LoVo (cell line): Measurements from ENCODE around the gene NRK.
"Not testable (repeated sequence)": the region's sequence is repeated elsewhere in the genome, so short reads cannot be mapped to it uniquely, and the experiment has no call there.

Experiments
- DNase-seq: peaks from one replicate; pipeline ENCODE4 v3.0.0-alpha.2; 2016; ENCODE audit warnings: low spot score

Gene NRK

DNA sequence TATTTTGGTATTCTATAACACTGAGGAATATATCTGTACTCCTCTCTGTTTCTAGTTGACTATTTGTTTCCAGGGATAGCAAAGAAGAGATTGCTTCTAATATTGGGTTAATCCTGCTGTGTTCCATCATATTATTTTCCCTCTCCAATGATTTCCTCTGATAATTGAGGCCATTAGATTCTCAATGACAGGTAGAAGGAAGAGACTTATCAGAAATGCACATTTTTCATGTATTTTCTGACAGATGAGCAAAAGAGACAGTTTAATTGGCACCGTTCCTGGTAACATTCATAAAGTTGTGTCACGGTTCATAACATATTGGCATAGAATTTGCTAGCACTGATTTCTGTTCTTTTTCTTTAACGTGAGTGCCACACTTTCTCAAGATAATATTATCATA lies 58.2 kb downstream of the NRK start:
- no peak for DNase-seq

DNA sequence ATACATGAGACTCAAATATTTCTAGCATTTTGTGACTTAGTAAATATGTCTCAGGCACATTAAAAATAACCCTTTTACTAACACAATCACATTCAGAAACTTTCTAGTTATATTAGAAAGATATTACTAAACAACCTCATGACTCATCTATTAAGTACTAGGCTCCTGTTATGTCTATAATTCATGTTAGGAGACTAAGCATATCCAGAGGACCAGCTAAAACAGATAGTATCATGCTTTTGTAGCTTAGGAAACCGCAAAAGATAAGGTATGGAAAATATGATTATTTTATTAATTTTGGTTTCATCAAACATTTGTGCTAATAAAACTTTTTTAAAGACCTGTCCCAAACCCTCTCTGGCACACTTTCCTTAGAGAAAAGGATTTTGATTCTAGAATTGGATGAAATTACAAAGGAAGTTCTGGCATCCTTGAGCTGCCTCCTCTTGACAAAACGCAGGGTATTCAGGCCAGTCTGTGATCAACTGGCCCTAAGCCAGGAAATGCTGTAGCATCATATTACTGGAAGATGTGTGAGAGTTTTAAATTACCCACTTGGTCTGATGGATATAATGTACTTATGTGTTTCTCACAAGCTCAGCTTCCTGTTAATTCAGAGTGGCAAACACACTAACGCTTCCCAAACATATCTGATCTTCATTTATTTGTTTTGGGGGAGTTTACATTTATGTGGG lies 60.4 kb downstream of the NRK start:
- no peak for DNase-seq

DNA sequence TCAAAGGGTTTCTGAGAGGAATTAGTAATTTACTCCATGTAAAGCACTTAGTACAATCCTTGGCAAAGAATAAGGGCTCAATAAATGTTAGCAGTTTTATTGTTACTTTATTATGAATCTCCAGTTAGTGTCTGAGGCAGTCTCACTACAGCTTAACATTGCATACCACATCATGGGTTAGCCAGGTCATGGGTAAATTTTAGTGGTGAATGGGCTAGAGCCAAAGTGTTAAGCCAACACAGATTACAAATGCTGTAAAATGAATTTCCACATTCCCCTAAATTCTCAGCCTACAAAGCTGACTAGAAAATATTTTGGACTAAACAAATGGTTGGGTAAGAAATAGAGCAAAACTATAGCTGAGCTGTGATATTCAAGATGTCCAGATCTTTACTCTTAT lies 72.4 kb downstream of the NRK start:
- DNase-seq: no peak

DNA sequence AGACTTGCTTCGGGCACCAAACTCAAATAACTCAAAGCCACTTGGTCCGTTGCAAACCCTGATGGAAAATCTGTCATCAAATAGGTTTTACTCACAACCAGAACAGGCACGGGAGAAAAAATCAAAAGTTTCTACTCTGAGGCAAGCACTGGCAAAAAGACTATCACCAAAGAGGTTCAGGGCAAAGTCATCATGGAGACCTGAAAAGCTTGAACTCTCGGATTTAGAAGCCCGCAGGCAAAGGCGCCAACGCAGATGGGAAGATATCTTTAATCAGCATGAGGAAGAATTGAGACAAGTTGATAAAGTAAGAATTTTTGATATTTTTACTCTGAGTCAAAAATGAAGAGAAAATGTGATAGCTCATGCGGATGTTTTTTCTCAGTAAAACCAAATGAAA lies 87.2 kb downstream of the NRK start:
- no peak for DNase-seq

DNA sequence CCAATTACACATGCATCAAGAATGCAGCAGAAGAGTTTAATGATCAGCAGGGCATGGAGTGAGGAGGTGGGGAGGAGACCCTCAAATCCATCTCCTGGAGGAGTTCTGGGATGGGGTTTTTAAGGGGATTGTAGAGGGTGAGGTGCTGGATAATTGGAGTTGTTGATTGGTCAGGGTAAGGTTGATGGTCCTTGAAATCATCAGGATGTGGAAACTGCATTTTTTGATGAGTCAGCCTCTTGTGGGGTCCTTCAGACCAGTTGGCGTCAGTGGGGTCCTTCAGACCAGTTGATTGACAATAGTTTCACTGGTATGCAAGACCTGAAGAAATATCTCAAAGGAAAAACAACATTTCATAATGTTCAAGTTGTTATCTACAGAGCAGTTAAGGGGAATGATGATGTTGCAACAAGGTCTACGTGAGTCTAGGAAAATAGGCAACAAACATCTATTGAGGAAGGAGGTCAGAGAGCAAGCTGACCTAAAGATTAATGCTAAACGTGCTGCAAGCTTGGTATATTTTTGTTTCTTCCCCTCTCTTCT lies 88.3 kb downstream of the NRK start:
- no peak for DNase-seq

DNA sequence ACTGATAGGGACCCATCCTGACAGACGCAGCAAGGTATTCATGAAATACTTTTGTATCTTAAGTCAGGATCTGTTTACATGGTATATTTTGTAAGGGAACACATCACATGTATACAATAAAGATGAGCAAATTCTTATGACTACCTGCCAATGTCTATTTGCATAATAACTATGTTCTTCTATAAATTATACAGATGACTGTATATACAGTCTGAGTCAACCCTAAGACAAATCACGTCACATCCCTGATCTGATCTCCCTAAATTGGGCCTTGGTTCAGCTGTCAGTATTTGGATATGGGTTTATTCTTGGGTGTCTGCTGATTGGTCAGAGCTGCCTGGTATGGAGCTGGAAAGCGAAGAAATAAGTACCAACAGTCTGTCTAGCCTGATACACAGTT lies 122.9 kb downstream of the NRK start:
- no peak for DNase-seq

DNA sequence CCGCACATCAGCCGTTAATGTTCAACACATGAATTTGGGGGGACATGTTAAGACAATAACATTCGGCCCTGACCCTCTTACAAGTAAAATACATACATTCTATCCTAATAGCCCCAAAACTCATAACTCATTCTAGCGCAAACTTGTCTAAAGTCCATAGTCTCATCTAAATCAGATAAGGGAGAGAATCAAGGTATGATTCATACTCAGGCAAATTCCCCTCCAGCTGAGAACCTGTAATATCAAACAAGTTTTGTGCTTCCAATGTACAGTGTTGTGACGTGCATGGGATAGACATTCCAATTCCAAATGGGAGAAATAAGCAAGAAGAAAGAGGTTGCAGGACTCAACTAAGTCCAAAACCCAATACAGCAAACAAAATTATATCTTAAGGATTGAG lies 147.1 kb downstream of the NRK start:
- DNase-seq: no peak

DNA sequence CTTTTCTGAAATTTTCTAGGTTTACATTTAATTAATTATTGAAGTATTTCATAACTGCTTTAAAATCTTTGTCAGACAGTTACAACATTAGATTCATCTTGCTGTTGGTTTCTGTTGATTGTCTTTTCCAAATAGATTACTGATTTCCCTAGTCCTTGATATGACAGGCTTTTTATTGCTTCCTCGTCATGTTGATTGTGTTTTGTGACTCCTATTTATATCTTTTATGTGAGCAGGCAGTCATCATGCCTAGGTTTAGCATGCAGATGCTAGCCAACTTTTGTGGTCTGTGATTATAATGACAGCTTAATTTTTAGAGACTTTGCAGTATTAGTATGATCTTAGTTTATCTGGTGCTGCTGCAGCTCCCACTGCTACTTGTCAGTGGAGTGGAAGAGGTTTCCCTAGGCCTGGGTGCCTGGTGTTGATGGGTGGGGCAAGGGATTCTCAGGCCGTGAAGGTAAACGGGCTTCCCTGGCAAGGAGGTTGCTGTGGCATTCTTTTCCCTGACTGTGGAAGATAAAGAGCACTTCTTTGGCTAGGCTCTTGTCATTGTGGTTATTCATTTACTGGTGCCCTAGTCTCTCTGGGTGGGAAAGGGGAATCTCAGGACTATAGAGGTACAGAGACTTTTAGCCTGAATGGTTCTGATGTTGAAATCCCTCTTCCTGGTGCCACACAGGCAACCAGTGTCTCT lies 150.5 kb downstream of the NRK start:
- DNase-seq: no peak

DNA sequence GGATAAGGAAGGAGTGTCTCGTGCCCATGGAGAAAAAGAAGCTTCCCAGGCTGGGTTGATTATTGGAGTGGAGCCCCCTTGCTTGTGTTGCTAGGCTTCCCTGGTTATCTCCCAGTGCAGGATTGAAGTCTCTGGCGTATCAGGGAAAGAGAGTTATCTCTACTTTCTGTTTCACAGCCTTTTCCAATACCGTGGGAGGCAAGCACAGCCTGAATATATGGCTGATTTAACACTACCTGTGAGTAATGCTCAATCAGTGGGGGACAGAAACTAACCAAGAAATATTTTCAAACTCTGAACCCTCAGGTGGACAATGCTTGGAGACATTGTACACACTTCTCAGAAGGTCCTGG lies 151.0 kb downstream of the NRK start:
- DNase-seq: no peak

DNA sequence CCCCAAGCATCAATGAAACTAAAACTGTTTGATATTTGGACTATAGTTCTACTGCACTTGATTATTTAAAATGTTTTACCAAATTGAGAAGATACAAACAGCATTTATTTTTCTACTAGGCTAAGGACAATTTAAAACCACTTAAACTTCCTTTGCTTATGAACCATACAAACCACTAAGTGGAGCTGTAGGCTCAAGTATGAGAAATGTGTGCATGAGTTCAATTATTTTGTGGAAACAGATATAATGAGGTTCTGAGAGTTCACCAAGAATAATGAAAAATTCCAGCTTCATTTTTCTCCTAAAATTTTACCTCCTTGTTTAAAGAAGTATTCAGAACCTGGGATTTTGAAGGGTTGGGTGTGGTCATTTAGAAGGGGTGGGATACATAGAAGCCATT lies 153.0 kb downstream of the NRK start:
- DNase-seq: peak; percentile 1

DNA sequence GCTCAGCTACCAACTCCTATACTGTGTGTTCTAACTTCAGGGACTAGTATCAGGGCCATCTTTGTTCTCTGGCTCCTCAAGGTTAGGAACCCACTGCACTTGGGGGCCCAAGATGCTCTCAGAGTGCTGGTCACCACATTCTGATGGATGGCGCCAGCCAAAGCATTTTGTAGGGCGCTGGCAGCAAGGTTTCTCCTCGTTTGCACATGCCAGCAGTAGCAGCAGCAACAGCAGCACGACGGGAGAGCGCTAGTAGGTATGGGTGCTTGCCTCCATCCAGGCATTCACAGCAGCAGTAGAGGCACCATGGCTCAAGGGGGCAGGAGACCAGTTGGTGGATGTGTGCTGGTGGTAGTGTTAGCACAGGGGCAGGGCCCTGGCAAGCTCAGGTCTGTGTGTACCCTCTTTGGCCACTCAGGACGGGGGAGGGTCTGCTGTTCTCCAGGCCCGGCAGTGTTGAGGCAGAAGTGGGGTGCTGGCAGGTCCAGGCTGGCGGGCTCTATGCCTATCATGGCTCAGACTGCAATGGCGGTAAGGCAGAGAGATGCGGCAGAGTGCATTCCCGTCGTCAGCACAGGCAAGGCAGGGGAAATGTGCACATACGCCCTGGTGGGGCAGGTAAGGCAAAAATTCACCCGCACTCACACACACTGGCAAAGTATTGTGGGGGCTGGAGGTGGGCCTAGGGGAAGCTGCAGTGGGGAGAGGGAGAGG lies 159.6 kb downstream of the NRK start:
- no peak for DNase-seq

DNA sequence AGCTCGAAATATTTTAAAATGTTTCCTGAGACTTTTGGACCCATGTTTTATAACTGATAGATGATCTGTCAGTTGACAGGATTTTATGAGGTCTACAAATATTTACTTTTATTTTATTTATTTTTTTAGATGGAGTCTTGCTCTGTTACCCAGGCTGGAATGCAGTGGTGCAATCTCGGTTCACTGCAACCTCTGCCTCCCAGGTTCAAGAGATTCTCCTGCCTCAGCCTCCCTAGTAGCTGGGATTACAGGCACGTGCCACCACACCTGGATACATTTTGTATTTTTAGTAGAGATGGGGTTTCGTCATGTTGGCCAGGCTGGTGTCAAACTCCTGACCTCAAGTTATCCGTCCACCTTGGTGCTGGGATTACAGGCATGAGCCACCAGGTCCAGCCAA lies 166.1 kb downstream of the NRK start:
- not testable (repeated sequence) for DNase-seq

DNA sequence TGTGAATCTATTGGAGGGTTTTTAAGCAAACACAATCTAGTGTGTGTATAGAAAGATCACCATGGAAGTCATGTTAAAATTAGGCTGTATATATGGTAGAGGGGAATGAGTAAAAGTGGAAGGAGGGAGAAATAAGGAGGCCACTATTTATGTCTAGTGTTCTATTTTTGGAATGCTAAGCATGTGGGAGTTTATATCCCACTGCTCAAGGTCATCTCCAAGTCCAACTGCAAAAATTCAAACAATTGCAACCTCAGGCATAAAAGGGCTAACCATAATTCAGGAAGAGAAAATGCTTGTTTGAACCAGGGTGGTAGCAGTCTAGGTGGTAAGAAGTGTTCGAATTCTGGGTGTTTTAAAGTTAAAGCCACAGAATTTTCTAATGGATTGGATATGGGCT lies 177.0 kb downstream of the NRK start:
- DNase-seq: no peak

DNA sequence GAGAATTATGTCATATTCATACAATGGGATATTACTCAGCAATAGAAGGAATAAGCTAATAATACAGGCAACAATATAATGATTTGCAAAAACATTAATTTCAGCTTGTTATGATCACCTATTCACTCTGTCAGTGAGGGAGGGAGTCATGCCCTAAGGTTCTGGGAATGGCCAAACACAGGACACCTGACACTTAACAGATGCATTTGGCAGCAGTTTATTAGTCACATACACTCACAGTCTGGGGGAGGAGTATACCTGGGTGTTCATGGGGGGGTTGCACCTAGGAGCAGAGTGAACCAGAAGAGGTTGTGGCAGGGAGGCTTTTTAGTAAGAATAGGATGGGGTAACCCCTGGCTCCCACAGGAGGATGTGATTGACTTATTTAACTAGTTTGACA lies 177.9 kb downstream of the NRK start:
- DNase-seq: no peak

DNA sequence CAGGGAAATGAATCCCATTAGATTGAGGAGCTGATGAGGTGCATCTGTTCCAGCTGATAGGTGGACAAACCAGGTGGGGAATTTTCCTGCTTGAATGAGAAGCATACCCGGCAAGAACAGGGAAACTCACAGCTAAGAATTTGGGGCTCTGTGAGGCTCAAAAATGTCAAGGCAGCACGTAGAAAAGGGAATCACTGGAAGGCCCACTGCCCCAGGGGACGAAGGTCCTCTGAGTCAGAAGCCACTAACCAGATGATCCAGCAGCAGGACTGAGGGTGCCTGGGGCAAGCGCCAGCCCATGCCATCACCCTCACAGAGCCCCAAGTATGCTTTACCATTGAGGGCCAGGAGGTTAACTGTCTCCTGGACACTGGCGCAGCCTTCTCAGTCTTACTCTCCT lies 178.3 kb downstream of the NRK start:
- not testable (repeated sequence) for DNase-seq

DNA sequence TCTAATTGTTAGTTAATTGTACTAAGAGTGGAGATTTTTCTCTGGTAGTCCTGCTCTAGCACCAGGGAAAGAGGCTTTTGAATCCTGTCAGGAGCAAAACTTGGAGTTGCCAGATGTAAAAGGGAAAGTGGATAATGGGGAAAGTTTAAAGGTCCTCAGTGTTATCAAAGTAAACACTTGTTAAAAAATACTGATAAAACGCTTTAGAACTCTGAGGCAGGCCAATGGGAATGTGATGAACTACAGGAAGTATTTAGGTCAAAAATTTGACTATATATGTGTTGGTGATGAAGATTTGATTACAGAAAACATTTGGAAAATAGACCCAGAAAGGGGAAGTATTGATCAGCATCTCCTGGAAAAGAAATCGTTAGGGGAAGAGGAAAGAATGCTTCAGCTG lies 183.3 kb downstream of the NRK start:
- DNase-seq: no peak

DNA sequence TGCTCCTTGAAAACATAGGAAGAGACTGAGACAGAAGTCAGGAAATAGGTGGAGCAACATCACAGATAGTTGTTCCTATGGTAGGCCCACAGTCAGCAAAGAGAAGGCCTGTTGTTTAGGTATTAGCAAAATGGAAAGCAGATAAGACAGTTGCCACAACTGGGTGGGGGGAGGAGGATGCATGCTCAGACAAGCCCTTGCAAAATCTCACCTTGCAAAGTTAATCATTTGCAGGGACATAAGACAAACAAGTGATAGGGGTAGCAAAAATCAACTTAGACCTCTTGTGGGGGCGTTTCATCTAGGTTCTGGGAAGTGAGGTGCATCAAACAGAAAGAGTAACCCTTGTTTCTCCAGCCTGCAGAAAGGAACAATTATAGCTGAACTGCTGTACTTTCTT lies 185.5 kb downstream of the NRK start:
- DNase-seq: no peak
